Fibroblast of pulmonary artery (primary cell): ENCODE results near the gene POM121L2.
A peak's percentile ranks its signal among the peaks of the same experiment; 100 is the strongest.
"Not testable (repeated sequence)": the region's sequence is repeated elsewhere in the genome, so short reads cannot be mapped to it uniquely, and the experiment has no call there.

ENCODE experiments used
- DNase-seq: peaks from one replicate; pipeline ENCODE4 v3.0.0-alpha.2; 2010; ENCODE audit warnings: low read depth
- H3K4me3 ChIP-seq: replicated peaks from 2 replicates; pipeline ENCODE4 v1.5.1; 2011; ENCODE audit warnings: low read depth, mild to moderate bottlenecking, control low read depth, low read length, moderate library complexity
- TF ChIP-seq, protein P1 (sequence below): IDR thresholded peaks from 2 replicates; pipeline ENCODE4 v1.5.1; 2011; ENCODE audit warnings: mild to moderate bottlenecking, control low read depth, low read length, inconsistent platforms; ENCODE audit errors: missing control alignments

Gene POM121L2

DNA sequence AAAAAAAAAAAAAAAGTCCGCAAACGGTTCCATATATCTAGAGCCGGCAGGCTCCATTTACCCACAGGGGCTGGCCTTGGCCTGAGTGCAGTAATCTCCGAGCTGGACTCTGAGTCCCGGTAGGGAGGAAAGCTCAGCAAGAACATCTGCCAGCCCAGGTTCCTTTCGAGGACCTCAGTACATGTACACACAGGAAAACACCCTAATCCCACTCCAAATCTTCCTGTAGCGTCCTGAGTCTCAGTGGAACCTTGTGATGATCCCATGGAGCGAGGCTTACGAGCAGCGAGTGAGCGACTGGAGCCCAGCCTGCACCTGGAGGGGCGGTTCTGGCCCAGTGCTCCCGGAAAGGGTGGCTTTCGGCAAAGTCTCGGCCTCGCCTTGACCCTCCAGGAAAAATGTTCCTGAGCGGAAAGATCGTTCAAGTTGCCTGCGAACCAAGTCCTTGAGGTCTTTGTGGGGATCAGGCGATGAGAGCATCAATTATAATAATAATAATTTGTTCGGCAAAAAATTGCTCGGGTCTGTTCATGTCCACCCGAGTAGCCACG, 32.5 kb downstream of the POM121L2 start:
- TF ChIP-seq, protein P1, sequence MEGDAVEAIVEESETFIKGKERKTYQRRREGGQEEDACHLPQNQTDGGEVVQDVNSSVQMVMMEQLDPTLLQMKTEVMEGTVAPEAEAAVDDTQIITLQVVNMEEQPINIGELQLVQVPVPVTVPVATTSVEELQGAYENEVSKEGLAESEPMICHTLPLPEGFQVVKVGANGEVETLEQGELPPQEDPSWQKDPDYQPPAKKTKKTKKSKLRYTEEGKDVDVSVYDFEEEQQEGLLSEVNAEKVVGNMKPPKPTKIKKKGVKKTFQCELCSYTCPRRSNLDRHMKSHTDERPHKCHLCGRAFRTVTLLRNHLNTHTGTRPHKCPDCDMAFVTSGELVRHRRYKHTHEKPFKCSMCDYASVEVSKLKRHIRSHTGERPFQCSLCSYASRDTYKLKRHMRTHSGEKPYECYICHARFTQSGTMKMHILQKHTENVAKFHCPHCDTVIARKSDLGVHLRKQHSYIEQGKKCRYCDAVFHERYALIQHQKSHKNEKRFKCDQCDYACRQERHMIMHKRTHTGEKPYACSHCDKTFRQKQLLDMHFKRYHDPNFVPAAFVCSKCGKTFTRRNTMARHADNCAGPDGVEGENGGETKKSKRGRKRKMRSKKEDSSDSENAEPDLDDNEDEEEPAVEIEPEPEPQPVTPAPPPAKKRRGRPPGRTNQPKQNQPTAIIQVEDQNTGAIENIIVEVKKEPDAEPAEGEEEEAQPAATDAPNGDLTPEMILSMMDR = no peak
- no peak for DNase-seq
- H3K4me3 ChIP-seq = peak overlapping the region; percentile 49

GRCh38 chr6:27275025-27275956, 36.8 kb downstream of the POM121L2 start:
- no peak for DNase-seq
- no peak overlapping the region for H3K4me3 ChIP-seq
- TF ChIP-seq, protein P1 = no peak

DNA sequence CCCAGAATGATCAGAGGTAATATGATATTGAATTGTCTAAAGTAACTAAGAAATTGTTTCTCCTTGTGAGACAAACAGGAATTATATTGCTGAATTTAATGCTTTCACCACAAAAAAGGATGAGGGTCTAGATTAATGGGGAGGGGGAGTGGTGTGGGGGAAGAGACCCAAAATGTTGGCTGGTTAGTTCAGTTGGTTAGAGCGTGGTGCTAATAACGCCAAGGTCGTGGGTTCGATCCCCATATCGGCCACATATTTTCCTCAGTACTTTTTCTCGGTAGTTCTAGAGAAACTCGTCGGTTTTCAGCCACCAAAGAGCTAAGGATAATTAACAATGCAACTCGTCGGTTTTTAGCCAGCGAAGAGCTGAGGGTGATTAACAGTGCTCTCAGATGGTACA, 38.3 kb downstream of the POM121L2 start:
- no peak overlapping the region for H3K4me3 ChIP-seq
- TF ChIP-seq, protein P1 = no peak
- DNase-seq = no peak

DNA sequence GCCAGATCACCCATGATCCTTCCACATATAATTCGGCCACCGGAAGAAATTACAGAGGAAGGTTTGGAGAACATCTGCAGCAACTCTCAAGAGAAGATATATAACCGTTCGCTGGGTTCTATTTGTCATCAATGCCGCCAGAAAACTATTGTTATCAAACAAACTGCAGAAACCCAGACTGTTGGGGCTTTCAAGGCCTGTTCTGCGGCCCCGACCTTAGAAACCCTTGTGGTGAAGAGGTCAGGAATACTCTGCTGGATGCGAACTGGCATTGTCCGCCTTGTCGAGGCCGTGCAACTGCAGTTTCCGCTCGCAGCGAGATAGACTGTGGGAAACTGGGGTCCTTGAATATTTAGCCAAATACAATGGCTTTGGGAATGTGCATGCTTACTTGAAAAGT, 43.3 kb downstream of the POM121L2 start:
- TF ChIP-seq, protein P1 = no peak
- H3K4me3 ChIP-seq = no peak overlapping the region
- no peak for DNase-seq

DNA sequence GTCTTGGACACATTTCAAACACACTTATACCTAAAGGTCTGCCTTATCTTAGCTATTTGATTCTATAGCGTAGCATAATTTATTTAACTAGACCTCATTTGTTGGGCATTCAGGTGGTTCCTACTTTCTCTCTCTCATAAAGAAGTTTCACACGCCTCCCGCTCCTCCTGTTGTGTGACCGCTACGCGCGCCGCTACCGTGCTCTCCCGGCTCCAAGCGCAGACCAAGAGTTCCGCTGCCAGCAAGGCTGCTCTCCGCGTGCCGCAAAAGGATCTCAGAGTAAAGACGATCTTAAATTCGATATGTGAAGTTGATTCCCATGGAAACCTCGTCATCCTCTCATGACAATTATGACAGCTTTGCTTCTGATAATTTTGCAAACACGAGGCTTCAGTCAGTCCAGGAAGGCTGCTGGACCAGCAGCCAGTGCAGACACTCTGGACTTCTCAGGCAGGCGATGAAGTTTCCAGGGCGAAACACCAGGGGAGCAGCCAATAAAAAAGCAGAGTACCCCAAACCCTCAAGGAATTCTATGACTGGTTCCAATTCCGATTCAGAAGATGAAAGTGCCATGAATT, 44.1 kb downstream of the POM121L2 start:
- no peak for DNase-seq
- H3K4me3 ChIP-seq = no peak overlapping the region
- TF ChIP-seq, protein P1 = no peak

- not testable (repeated sequence) for H3K4me3 ChIP-seq, DNase-seq
These were observed 45.1 kb downstream of the POM121L2 start for GRCh38 chr6:27267003-27267402.

- TF ChIP-seq, protein P1 = no peak
These were observed 48.2 kb downstream of the POM121L2 start for GRCh38 chr6:27263886-27264285.

More at GRCh38 chr6:27263886-27264285, 48.2 kb downstream of the POM121L2 start:
- no peak for DNase-seq
- H3K4me3 ChIP-seq = no peak overlapping the region
